HEK293 (cell line): ENCODE measurements around the gene ADAMTS16.

Source experiments
- CTCF ChIA-PET: fragments of 350-600 bp; formaldehyde crosslinking; extraction: SDS; loops from one replicate; lab custom pipeline; 2021; ENCODE audit warnings: antibody characterized with exemption; lab: Yijun Ruan, JAX
- POLR2A ChIA-PET: fragments of 300-600 bp; formaldehyde crosslinking; extraction: SDS; loops from one replicate; lab custom pipeline; 2020; ENCODE audit warnings: antibody characterized with exemption, inconsistent platforms; lab: Yijun Ruan, JAX
- H3K27ac ChIP-seq: fragments of 200-500 bp; sonication (Bioruptor generic); 2 replicates; pipeline ENCODE4 v1.5.1; 2014; ENCODE audit warnings: low read depth, low read length, control low read depth, inconsistent platforms; ENCODE audit errors: extremely low read depth
- H3K36me3 ChIP-seq, 2 experiments: fragments of 200-500 bp in 1 of 2; sonication (Bioruptor generic) in 1 of 2; 1 replicate in 1 of 2; 2 replicates in 1 of 2; pipeline ENCODE4 v1.5.1; 2014 to 2017; ENCODE audit warnings: inconsistent platforms in 2 of 2, low read length in 2 of 2; ENCODE audit not compliant: control insufficient read depth in 2 of 2, insufficient read depth in 1 of 2
- H3K4me1 ChIP-seq: fragments of 200-500 bp; sonication (Bioruptor generic); 2 replicates; pipeline ENCODE4 v1.5.1; 2014; ENCODE audit warnings: mild to moderate bottlenecking, low read length, inconsistent platforms; ENCODE audit not compliant: control insufficient read depth, insufficient read depth
- H3K4me3 ChIP-seq: 2 replicates; pipeline ENCODE4 v1.5.1; 2011; ENCODE audit warnings: low read depth, mild to moderate bottlenecking, control low read depth, low read length, moderate library complexity
- H3K9me3 ChIP-seq: fragments of 200-500 bp; sonication (Bioruptor generic); 2 replicates; pipeline ENCODE4 v1.5.1; 2014; ENCODE audit warnings: low read depth, low read length, inconsistent platforms; ENCODE audit not compliant: control insufficient read depth, insufficient read depth
- HOXC10 ChIP-seq: sonication (generic); formaldehyde crosslinking; IDR thresholded peaks from 2 replicates; pipeline ENCODE4 v1.8.1; 2023; ENCODE audit warnings: mild to moderate bottlenecking, missing genetic modification reagents
- MYNN ChIP-seq: fragments of 450-650 bp; formaldehyde crosslinking; IDR thresholded peaks from 2 replicates; pipeline ENCODE4 v1.5.1; 2016; ENCODE audit warnings: missing biosample characterization, missing genetic modification characterization, borderline replicate concordance
- ZFP3 ChIP-seq: fragments of 450-650 bp; formaldehyde crosslinking; IDR thresholded peaks from 2 replicates; pipeline ENCODE4 v1.5.1; 2016; ENCODE audit warnings: low read depth, missing biosample characterization, missing genetic modification characterization
- ZNF112 ChIP-seq: fragments of 450-650 bp; formaldehyde crosslinking; IDR thresholded peaks from 2 replicates; pipeline ENCODE4 v1.5.0; 2017; ENCODE audit warnings: missing biosample characterization, missing genetic modification characterization
- ZNF138 ChIP-seq: fragments of 450-650 bp; formaldehyde crosslinking; IDR thresholded peaks from 2 replicates; pipeline ENCODE4 v1.5.1; 2016; ENCODE audit warnings: missing biosample characterization, missing genetic modification characterization, borderline replicate concordance
- ZNF157 ChIP-seq: fragments of 450-650 bp; formaldehyde crosslinking; IDR thresholded peaks from 2 replicates; pipeline ENCODE4 v1.5.1; 2016; ENCODE audit warnings: missing biosample characterization, missing genetic modification characterization
- ZNF19 ChIP-seq: fragments of 450-650 bp; formaldehyde crosslinking; IDR thresholded peaks from 2 replicates; pipeline ENCODE4; 2016; ENCODE audit warnings: missing biosample characterization, missing genetic modification characterization, low read depth
- ZNF202 ChIP-seq: fragments of 450-650 bp; formaldehyde crosslinking; IDR thresholded peaks from 2 replicates; pipeline ENCODE4 v1.5.1; 2016; ENCODE audit warnings: missing biosample characterization, missing genetic modification characterization, borderline replicate concordance
- ZNF221 ChIP-seq: fragments of 450-650 bp; formaldehyde crosslinking; IDR thresholded peaks from 2 replicates; pipeline ENCODE4 v1.5.1; 2017; ENCODE audit warnings: missing biosample characterization, missing genetic modification characterization, borderline replicate concordance
- ZNF426 ChIP-seq: fragments of 450-650 bp; formaldehyde crosslinking; IDR thresholded peaks from 2 replicates; pipeline ENCODE4 v1.5.1; 2017; ENCODE audit warnings: missing biosample characterization, missing genetic modification characterization, mild to moderate bottlenecking, inconsistent platforms, moderate library complexity
- ZNF548 ChIP-seq: fragments of 450-650 bp; formaldehyde crosslinking; IDR thresholded peaks from 2 replicates; pipeline ENCODE4 v1.5.1; 2016; ENCODE audit warnings: missing biosample characterization, missing genetic modification characterization
- ZNF701 ChIP-seq: fragments of 450-650 bp; formaldehyde crosslinking; IDR thresholded peaks from 2 replicates; pipeline ENCODE4 v1.5.1; 2016; ENCODE audit warnings: missing biosample characterization, missing genetic modification characterization
- ZNF768 ChIP-seq: fragments of 450-650 bp; formaldehyde crosslinking; IDR thresholded peaks from 2 replicates; pipeline ENCODE4 v1.5.1; 2018; ENCODE audit warnings: missing biosample characterization, mild to moderate bottlenecking, missing genetic modification characterization
- ZNF776 ChIP-seq: fragments of 450-650 bp; formaldehyde crosslinking; IDR thresholded peaks from 2 replicates; pipeline ENCODE4 v1.5.0; 2017; ENCODE audit warnings: missing biosample characterization, missing genetic modification characterization, borderline replicate concordance
- TF ChIP-seq, protein P1 (sequence below): fragments of 450-650 bp; formaldehyde crosslinking; IDR thresholded peaks from 2 replicates; pipeline ENCODE4 v1.5.1; 2017; ENCODE audit warnings: missing biosample characterization, missing genetic modification characterization
- TF ChIP-seq, protein P2 (sequence below): fragments of 450-650 bp; formaldehyde crosslinking; IDR thresholded peaks from 2 replicates; pipeline ENCODE4 v1.5.1; 2017; ENCODE audit warnings: missing biosample characterization, missing genetic modification characterization
- TF ChIP-seq, protein P3 (sequence below): fragments of 450-650 bp; formaldehyde crosslinking; IDR thresholded peaks from 2 replicates; pipeline ENCODE4 v1.5.1; 2016; ENCODE audit warnings: missing biosample characterization, missing genetic modification characterization, low read depth
- TF ChIP-seq, protein P4 (sequence below): fragments of 450-650 bp; formaldehyde crosslinking; IDR thresholded peaks from 2 replicates; pipeline ENCODE4 v1.5.1; 2017; ENCODE audit warnings: missing biosample characterization, missing genetic modification characterization
- TF ChIP-seq, protein P5 (sequence below): fragments of 450-650 bp; formaldehyde crosslinking; IDR thresholded peaks from 2 replicates; pipeline ENCODE4 v1.5.1; 2016; ENCODE audit warnings: missing biosample characterization, missing genetic modification characterization
- TF ChIP-seq, protein P6 (sequence below): fragments of 450-650 bp; formaldehyde crosslinking; IDR thresholded peaks from 2 replicates; pipeline ENCODE4 v1.5.1; 2016; ENCODE audit warnings: missing biosample characterization, missing genetic modification characterization
- TF ChIP-seq, protein P7 (sequence below): fragments of 450-650 bp; formaldehyde crosslinking; IDR thresholded peaks from 2 replicates; pipeline ENCODE4 v1.5.1; 2016; ENCODE audit warnings: missing biosample characterization, missing genetic modification characterization, borderline replicate concordance

Gene ADAMTS16

DNA sequence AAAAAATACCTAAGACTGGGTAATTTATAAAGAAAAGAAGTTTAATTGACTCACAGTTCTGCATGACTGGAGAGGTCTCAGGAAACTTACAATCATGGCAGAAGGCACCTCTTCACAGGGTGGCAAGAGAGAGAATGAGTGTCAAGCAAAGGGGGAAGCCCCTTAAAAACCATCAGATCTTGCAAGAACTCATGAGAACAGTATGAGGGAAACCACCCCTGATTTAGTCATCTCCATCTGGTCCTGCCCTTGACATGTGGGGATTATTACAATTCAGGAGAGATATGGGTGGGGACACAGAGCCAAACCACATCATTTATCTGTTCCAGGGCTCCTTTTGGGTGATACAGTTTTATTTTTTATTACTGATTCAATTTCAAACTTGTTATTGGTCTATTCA is 23.2 kb upstream of the ADAMTS16 start:
- TF ChIP-seq ZNF701 (tag by site-specific recombination) (no peak), ZNF138 (tag by site-specific recombination) (no peak), HOXC10 (no peak), ZNF768 (tag by site-specific recombination) (no peak), ZNF19 (tag by site-specific recombination) (no peak), ZNF221 (tag by site-specific recombination) (no peak)
- TF ChIP-seq, protein P1, sequence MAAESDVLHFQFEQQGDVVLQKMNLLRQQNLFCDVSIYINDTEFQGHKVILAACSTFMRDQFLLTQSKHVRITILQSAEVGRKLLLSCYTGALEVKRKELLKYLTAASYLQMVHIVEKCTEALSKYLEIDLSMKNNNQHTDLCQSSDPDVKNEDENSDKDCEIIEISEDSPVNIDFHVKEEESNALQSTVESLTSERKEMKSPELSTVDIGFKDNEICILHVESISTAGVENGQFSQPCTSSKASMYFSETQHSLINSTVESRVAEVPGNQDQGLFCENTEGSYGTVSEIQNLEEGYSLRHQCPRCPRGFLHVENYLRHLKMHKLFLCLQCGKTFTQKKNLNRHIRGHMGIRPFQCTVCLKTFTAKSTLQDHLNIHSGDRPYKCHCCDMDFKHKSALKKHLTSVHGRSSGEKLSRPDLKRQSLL (tag by site-specific recombination): no peak
- TF ChIP-seq, protein P2, sequence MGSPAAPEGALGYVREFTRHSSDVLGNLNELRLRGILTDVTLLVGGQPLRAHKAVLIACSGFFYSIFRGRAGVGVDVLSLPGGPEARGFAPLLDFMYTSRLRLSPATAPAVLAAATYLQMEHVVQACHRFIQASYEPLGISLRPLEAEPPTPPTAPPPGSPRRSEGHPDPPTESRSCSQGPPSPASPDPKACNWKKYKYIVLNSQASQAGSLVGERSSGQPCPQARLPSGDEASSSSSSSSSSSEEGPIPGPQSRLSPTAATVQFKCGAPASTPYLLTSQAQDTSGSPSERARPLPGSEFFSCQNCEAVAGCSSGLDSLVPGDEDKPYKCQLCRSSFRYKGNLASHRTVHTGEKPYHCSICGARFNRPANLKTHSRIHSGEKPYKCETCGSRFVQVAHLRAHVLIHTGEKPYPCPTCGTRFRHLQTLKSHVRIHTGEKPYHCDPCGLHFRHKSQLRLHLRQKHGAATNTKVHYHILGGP: no peak
- TF ChIP-seq, protein P3, sequence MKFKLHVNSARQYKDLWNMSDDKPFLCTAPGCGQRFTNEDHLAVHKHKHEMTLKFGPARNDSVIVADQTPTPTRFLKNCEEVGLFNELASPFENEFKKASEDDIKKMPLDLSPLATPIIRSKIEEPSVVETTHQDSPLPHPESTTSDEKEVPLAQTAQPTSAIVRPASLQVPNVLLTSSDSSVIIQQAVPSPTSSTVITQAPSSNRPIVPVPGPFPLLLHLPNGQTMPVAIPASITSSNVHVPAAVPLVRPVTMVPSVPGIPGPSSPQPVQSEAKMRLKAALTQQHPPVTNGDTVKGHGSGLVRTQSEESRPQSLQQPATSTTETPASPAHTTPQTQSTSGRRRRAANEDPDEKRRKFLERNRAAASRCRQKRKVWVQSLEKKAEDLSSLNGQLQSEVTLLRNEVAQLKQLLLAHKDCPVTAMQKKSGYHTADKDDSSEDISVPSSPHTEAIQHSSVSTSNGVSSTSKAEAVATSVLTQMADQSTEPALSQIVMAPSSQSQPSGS (tag by site-specific recombination): no peak
- Histone ChIP-seq H3K9me3 (peaks cover 2% of the 10 kb centered on the region; the same call in 1 of the 2 replicates), H3K36me3 (no peaks in the 10 kb centered on the region), H3K4me3 (no peak overlapping the region), H3K4me1 (no peaks in the 10 kb centered on the region), H3K27ac (no peak overlapping the region)
- POLR2A ChIA-PET: no interaction called here
- CTCF ChIA-PET: no interaction called here

DNA sequence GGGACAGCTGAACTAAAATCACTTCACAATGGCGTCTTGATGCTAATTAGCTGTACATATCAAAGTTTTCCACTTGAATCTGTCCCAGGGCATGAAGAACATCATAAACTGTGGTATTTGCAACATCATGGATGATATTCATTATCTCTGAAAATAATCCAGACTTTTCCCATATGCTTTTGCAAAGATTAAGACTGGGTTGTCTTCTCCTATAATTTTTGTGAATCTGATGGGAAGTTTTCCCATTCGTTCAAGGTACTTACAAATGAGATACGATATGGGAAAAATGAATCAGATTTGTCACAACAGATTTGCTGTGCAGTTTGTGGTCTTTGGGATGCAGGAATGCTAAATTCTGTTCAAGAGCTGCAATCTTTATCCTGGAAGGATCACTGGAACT is 17.4 kb upstream of the ADAMTS16 start:
- Histone ChIP-seq H3K9me3 (peaks cover 2% of the 10 kb centered on the region; the same call in 1 of the 2 replicates), H3K36me3 (no peaks in the 10 kb centered on the region), H3K27ac (no peak overlapping the region), H3K4me3 (no peak overlapping the region), H3K4me1 (0 out of 2 replicates have a peak, but pooled peaks cover 4% of the 10 kb centered on the region)
- POLR2A ChIA-PET: no interaction called here
- CTCF ChIA-PET: no interaction called here
- no peak for TF ChIP-seq ZNF157 (tag by site-specific recombination)
- no peak for TF ChIP-seq MYNN (tag by site-specific recombination)
- no peak for TF ChIP-seq ZNF776 (tag by site-specific recombination)
- no peak for TF ChIP-seq ZNF202 (tag by site-specific recombination)
- TF ChIP-seq ZNF112 (tag by site-specific recombination): no peak
- no peak for TF ChIP-seq ZFP3 (tag by site-specific recombination)
- TF ChIP-seq ZNF548: no peak
- TF ChIP-seq, protein P4, sequence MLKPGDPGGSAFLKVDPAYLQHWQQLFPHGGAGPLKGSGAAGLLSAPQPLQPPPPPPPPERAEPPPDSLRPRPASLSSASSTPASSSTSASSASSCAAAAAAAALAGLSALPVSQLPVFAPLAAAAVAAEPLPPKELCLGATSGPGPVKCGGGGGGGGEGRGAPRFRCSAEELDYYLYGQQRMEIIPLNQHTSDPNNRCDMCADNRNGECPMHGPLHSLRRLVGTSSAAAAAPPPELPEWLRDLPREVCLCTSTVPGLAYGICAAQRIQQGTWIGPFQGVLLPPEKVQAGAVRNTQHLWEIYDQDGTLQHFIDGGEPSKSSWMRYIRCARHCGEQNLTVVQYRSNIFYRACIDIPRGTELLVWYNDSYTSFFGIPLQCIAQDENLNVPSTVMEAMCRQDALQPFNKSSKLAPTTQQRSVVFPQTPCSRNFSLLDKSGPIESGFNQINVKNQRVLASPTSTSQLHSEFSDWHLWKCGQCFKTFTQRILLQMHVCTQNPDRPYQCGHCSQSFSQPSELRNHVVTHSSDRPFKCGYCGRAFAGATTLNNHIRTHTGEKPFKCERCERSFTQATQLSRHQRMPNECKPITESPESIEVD (tag by site-specific recombination): no peak
- TF ChIP-seq, protein P5, sequence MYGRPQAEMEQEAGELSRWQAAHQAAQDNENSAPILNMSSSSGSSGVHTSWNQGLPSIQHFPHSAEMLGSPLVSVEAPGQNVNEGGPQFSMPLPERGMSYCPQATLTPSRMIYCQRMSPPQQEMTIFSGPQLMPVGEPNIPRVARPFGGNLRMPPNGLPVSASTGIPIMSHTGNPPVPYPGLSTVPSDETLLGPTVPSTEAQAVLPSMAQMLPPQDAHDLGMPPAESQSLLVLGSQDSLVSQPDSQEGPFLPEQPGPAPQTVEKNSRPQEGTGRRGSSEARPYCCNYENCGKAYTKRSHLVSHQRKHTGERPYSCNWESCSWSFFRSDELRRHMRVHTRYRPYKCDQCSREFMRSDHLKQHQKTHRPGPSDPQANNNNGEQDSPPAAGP (tag by site-specific recombination): no peak
- TF ChIP-seq, protein P6, sequence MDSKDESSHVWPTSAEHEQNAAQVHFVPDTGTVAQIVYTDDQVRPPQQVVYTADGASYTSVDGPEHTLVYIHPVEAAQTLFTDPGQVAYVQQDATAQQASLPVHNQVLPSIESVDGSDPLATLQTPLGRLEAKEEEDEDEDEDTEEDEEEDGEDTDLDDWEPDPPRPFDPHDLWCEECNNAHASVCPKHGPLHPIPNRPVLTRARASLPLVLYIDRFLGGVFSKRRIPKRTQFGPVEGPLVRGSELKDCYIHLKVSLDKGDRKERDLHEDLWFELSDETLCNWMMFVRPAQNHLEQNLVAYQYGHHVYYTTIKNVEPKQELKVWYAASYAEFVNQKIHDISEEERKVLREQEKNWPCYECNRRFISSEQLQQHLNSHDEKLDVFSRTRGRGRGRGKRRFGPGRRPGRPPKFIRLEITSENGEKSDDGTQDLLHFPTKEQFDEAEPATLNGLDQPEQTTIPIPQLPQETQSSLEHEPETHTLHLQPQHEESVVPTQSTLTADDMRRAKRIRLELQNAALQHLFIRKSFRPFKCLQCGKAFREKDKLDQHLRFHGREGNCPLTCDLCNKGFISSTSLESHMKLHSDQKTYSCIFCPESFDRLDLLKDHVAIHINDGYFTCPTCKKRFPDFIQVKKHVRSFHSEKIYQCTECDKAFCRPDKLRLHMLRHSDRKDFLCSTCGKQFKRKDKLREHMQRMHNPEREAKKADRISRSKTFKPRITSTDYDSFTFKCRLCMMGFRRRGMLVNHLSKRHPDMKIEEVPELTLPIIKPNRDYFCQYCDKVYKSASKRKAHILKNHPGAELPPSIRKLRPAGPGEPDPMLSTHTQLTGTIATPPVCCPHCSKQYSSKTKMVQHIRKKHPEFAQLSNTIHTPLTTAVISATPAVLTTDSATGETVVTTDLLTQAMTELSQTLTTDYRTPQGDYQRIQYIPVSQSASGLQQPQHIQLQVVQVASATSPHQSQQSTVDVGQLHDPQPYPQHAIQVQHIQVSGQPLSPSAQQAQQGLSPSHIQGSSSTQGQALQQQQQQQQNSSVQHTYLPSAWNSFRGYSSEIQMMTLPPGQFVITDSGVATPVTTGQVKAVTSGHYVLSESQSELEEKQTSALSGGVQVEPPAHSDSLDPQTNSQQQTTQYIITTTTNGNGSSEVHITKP (tag by site-specific recombination): no peak
- TF ChIP-seq, protein P7, sequence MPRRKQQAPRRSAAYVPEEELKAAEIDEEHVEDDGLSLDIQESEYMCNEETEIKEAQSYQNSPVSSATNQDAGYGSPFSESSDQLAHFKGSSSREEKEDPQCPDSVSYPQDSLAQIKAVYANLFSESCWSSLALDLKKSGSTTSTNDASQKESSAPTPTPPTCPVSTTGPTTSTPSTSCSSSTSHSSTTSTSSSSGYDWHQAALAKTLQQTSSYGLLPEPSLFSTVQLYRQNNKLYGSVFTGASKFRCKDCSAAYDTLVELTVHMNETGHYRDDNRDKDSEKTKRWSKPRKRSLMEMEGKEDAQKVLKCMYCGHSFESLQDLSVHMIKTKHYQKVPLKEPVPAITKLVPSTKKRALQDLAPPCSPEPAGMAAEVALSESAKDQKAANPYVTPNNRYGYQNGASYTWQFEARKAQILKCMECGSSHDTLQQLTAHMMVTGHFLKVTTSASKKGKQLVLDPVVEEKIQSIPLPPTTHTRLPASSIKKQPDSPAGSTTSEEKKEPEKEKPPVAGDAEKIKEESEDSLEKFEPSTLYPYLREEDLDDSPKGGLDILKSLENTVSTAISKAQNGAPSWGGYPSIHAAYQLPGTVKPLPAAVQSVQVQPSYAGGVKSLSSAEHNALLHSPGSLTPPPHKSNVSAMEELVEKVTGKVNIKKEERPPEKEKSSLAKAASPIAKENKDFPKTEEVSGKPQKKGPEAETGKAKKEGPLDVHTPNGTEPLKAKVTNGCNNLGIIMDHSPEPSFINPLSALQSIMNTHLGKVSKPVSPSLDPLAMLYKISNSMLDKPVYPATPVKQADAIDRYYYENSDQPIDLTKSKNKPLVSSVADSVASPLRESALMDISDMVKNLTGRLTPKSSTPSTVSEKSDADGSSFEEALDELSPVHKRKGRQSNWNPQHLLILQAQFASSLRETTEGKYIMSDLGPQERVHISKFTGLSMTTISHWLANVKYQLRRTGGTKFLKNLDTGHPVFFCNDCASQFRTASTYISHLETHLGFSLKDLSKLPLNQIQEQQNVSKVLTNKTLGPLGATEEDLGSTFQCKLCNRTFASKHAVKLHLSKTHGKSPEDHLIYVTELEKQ (tag by site-specific recombination): no peak
- TF ChIP-seq ZNF426 (tag by site-specific recombination): no peak
